Neural cell (in vitro differentiated cells): ENCODE measurements around the gene DNAJC16.

Experiments
- EP300 ChIP-seq: fragments of 450-650 bp; conservative IDR thresholded peaks from 2 replicates; pipeline ENCODE4 v1.6.1; 2014; ENCODE audit warnings: antibody characterized with exemption, mild to moderate bottlenecking, moderate library complexity; ENCODE audit not compliant: poor library complexity, severe bottlenecking
- EZH2 ChIP-seq: fragments of 200-600, 300-800 bp; shearing (Covaris generic), sonication (generic); IDR thresholded peaks from 2 replicates; pipeline ENCODE4 v1.6.1; 2014; ENCODE audit warnings: antibody characterized with exemption, low read length, borderline replicate concordance, mild to moderate bottlenecking; ENCODE audit not compliant: insufficient read depth, poor library complexity, severe bottlenecking
- MXI1 ChIP-seq: fragments of 450-650 bp; conservative IDR thresholded peaks from 2 replicates; pipeline ENCODE4 v1.6.1; 2014; ENCODE audit warnings: antibody characterized with exemption, mild to moderate bottlenecking; ENCODE audit not compliant: poor library complexity, severe bottlenecking
- SMC3 ChIP-seq: fragments of 450-650 bp; conservative IDR thresholded peaks from 2 replicates; pipeline ENCODE4 v1.6.1; 2014; ENCODE audit warnings: antibody characterized with exemption, mild to moderate bottlenecking, moderate library complexity; ENCODE audit not compliant: poor library complexity
- TAF1 ChIP-seq: IDR thresholded peaks from 2 replicates; pipeline ENCODE4 v1.6.1; 2012; ENCODE audit warnings: low read depth
- TF ChIP-seq, protein P1 (sequence below): fragments of 450-650 bp; IDR thresholded peaks from 2 replicates; pipeline ENCODE4 v1.5.1; 2014; ENCODE audit warnings: antibody characterized with exemption, mild to moderate bottlenecking, moderate library complexity; ENCODE audit not compliant: poor library complexity, severe bottlenecking

DNA sequence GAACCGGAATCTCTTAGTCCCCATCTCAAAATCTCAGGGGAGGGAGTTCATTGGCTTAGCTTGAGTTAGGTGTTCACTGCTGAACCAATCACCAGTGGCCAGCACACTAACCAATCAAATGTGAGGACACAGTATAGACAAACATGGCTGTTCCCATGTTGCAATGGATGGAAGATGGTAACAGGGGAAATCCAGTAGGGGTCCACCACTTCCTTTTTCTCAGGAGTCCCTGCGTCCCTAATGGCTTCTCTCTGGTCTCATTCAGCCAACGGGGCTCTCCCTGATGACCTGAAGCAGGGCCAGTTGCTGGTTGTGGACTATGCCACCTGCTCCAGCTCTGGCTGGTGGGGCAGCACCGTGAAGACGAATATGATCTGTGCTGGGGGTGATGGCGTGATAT lies 41.0 kb upstream of the DNAJC16 start:
- TF ChIP-seq TAF1 (no peak), SMC3 (no peak), MXI1 (no peak), EP300 (no peak), EZH2 (no peak)
- TF ChIP-seq, protein P1, sequence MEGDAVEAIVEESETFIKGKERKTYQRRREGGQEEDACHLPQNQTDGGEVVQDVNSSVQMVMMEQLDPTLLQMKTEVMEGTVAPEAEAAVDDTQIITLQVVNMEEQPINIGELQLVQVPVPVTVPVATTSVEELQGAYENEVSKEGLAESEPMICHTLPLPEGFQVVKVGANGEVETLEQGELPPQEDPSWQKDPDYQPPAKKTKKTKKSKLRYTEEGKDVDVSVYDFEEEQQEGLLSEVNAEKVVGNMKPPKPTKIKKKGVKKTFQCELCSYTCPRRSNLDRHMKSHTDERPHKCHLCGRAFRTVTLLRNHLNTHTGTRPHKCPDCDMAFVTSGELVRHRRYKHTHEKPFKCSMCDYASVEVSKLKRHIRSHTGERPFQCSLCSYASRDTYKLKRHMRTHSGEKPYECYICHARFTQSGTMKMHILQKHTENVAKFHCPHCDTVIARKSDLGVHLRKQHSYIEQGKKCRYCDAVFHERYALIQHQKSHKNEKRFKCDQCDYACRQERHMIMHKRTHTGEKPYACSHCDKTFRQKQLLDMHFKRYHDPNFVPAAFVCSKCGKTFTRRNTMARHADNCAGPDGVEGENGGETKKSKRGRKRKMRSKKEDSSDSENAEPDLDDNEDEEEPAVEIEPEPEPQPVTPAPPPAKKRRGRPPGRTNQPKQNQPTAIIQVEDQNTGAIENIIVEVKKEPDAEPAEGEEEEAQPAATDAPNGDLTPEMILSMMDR, result no peak
